SW480 (cell line): ENCODE measurements around the gene ADPRS.

ENCODE experiments used
- DNase-seq: peaks from one replicate; pipeline ENCODE4 v3.0.0-alpha.2; 2016; ENCODE audit warnings: low spot score

ADPRS gene

GRCh38 chr1:36108314-36108713, 19.6 kb downstream of the ADPRS start:
- DNase-seq = no peak

GRCh38 chr1:36109041-36109679, 20.5 kb downstream of the ADPRS start:
- DNase-seq = peak; percentile 63

GRCh38 chr1:36111151-36111550, 22.5 kb downstream of the ADPRS start:
- DNase-seq = no peak

- DNase-seq = no peak
Observed at GRCh38 chr1:36112823-36113222, 24.1 kb downstream of the ADPRS start.

- DNase-seq = no peak
Observed at GRCh38 chr1:36114371-36114770, 25.7 kb downstream of the ADPRS start.

GRCh38 chr1:36115200-36115669, 26.5 kb downstream of the ADPRS start:
- no peak for DNase-seq

- no peak for DNase-seq
Observed at GRCh38 chr1:36115931-36116330, 27.2 kb downstream of the ADPRS start.

GRCh38 chr1:36116901-36117300, 28.2 kb downstream of the ADPRS start:
- DNase-seq = no peak

- no peak for DNase-seq
Observed at GRCh38 chr1:36118447-36119204, 29.9 kb downstream of the ADPRS start.

GRCh38 chr1:36119456-36119855, 30.8 kb downstream of the ADPRS start:
- DNase-seq = no peak

GRCh38 chr1:36122062-36123030, 33.7 kb downstream of the ADPRS start:
- DNase-seq = no peak

- no peak for DNase-seq
Observed at GRCh38 chr1:36123356-36123755, 34.7 kb downstream of the ADPRS start.

- DNase-seq = no peak
Observed at GRCh38 chr1:36124404-36125128, 35.9 kb downstream of the ADPRS start.

- DNase-seq = no peak
Observed at GRCh38 chr1:36125129-36125991, 36.7 kb downstream of the ADPRS start, which contains the start of gene COL8A2. COL8A2 (minus strand) TSS chr1:36125222; CDS start chr1:36100242, 24,980 bp downstream.

GRCh38 chr1:36126005-36126716, 37.5 kb downstream of the ADPRS start:
- no peak for DNase-seq

GRCh38 chr1:36126797-36127500, 38.3 kb downstream of the ADPRS start:
- no peak for DNase-seq

- no peak for DNase-seq
Observed at GRCh38 chr1:36128126-36128904, 39.6 kb downstream of the ADPRS start.

GRCh38 chr1:36128905-36129206, 40.2 kb downstream of the ADPRS start:
- no peak for DNase-seq

GRCh38 chr1:36132029-36132428, 43.3 kb downstream of the ADPRS start:
- DNase-seq = no peak
